K562 treated with DMSO at 1 percent for 4 hours (cell line): ENCODE results near the gene CHST6. TPM values are rescaled to one million over a fixed set of nuclear protein-coding genes. Genes with fewer than 3 reads are reported as not detected.

Source experiments
- total RNA-seq: library from RNA; unstranded; fragments of 300-600 nt; gene quantifications from 2 replicates; pipeline ENCODE4 v1.2.3, GENCODE V29; 2022; ENCODE audit not compliant: insufficient read depth

Gene CHST6
- total RNA-seq, result not detected in 2 replicates

DNA sequence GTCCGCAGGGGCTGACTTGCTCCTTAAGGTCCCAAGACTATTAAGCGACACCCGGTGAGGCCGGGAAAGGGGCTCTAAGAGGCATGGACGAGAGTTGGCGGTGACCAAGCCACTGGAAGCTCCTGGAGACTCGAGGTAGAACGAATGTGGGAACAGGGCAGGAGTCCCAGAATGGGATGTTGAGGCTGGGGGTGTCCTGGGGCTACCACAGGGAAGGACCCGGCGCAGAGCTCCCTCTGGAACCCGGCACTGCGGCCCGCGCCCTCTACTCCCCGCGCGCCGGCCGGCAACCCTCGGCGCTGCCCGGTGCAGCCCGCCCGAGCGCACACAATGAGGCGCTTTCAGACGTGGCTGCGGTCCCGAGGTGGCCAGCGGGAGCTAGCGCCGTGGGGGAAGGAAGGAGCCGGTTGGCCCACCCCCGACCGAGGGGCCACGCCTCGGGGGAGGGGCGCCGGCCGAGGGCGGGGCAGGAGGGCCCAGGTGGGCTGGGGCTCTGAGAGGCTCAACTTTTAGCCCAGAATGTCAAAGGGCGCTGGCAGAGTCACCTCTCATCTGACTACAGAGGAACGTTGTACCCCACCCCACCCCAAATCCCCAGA, at the start of gene CHST6:
CHST6 (minus strand) TSS at position 366 of the 599 bp plus-strand sequence. CDS start 15,613 bp downstream, outside the sequence.

DNA sequence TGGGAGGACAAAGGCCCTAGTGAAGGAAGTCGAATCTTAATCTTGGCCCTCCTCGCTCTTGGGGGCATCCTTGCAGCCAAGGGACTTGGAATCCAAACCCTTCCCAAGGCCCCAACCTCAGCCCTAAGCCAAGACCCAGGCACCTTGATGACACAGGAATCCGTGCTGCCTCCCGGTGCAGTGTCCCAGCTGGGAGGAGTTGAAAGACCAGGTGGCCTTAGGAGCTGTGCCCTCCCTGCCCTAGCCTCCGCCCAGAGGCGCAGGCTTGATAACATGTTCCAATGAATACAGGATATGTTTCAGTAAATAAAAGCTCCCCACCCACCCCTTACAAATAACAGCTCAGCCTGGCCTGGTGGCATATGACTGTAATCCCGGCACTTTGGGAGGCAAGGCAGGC, 40.7 kb upstream of the CHST6 start, which contains the start of gene CHST5:
CHST5 (minus strand) TSS at position 208 of the 400 bp plus-strand sequence. CDS start 5,724 bp downstream, outside the sequence.

DNA sequence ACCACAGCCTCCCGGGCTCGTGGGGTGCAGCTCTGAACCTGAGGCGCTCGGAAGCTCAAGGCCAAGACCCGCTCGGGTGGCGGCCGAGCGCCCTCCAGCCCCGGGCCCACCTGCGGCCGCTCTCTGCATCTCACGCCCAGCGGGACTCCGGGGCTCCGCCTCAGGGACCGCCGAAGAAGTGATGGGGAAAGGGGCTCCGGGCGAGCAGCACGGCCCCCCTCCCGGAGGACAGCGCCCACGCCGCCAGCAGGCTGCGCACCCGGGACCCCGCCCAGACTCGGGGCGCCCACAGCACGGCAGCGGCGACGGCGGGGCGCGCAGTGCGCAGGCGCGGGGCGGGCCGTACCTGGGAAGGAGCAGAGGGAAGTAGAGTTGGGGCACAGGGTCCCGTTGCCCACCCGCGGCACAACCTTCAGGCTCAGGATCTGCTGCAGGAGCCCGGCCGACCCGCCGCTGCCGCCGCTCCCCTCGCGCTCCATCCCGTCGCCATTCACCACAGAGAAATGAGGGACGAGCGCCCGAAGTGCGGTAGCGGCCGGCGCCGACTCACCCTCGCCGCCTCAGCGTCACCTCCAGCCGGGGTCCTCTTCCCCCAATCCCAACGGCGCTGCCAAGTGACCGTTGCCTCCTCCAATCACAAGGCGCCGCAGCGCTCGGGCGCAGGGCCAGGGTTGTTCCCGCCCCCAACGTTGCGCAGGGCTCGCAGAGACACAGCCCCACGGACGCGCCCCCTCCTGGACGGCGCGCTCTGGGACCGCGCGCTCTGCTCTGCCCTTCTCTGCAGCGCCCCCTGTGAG, 30.9 kb downstream of the CHST6 start, which contains the start of gene TMEM170A:
TMEM170A (minus strand) TSS at position 568 of the 797 bp plus-strand sequence; CDS start at position 479, 89 bp downstream.

GRCh38 chr16:75432828-75433731, 62.2 kb downstream of the CHST6 start, which contains the start of gene CFDP1:
CFDP1 (minus strand) TSS chr16:75433503; CDS start chr16:75433352, 151 bp downstream.

Other genes with a start within 250 kb of the CHST6 start
- 18.9 and 22.9 TPM in 2 replicates for gene BCAR1, start 243.8 kb downstream of the CHST6 start, total RNA-seq
- 17.9 and 20.0 TPM in 2 replicates for gene CFDP1, start 61.9 kb downstream of the CHST6 start, total RNA-seq
- 22.9 and 26.7 TPM in 2 replicates for gene TMEM170A, start 30.8 kb downstream of the CHST6 start, total RNA-seq
- gene CHST5, start 40.7 kb upstream of the CHST6 start, total RNA-seq, result not detected in 2 replicates
- gene TMEM231, start 60.8 kb upstream of the CHST6 start, total RNA-seq, result 4.6 and 8.3 TPM in 2 replicates
- 158 and 169 TPM in 2 replicates for gene GABARAPL2, start 70.9 kb upstream of the CHST6 start, total RNA-seq
- gene ADAT1, start 127.8 kb upstream of the CHST6 start, total RNA-seq, result 14.1 and 21.9 TPM in 2 replicates
- 138 and 146 TPM in 2 replicates for gene KARS1, start 152.2 kb upstream of the CHST6 start, total RNA-seq
- 84.4 and 89.2 TPM in 2 replicates for gene TERF2IP, start 152.3 kb upstream of the CHST6 start, total RNA-seq
- not detected in 2 replicates for gene CPHXL2, start 181.6 kb upstream of the CHST6 start, total RNA-seq
- not detected in 2 replicates for gene DUXB, start 206.0 kb upstream of the CHST6 start, total RNA-seq
- gene CPHXL, start 231.0 kb upstream of the CHST6 start, total RNA-seq, result not detected in 2 replicates